WERI-Rb-1 (cell line): ENCODE data around the gene SLF2.

Experiments used
- DNase-seq: peaks from one replicate; pipeline ENCODE4 v3.0.0-alpha.2; 2020
- H3K27ac ChIP-seq: fragments of 250-450 bp; sonication (Bioruptor Pico); 2 replicates; pipeline ENCODE4 v1.5.1; 2020; ENCODE audit warnings: mild to moderate bottlenecking, moderate library complexity
- H3K27me3 ChIP-seq: fragments of 250-450 bp; sonication (Bioruptor Pico); 2 replicates; pipeline ENCODE4 v1.5.1; 2021; ENCODE audit warnings: mild to moderate bottlenecking, low read depth, moderate library complexity; ENCODE audit not compliant: insufficient read depth, severe bottlenecking
- H3K36me3 ChIP-seq: fragments of 250-450 bp; sonication (Bioruptor Pico); 2 replicates; pipeline ENCODE4 v1.5.1; 2020; ENCODE audit warnings: mild to moderate bottlenecking, moderate library complexity
- H3K4me3 ChIP-seq: 2 replicates; pipeline ENCODE4 v1.5.1; 2011; ENCODE audit warnings: low read depth, mild to moderate bottlenecking, control low read depth, low read length
- H3K9me3 ChIP-seq: fragments of 250-450 bp; sonication (Bioruptor Pico); 2 replicates; pipeline ENCODE4 v1.5.1; 2021; ENCODE audit warnings: mild to moderate bottlenecking, moderate library complexity; ENCODE audit not compliant: severe bottlenecking
- CTCF ChIP-seq: IDR thresholded peaks from 2 replicates; pipeline ENCODE4 v1.5.1; 2011; ENCODE audit warnings: low read depth, mild to moderate bottlenecking, control low read depth, inconsistent platforms, low read length

SLF2 gene

GRCh38 chr10:100960251-100960650, 47.5 kb downstream of the SLF2 start:
- peaks cover 68% of the 10 kb centered on the region for H3K36me3 ChIP-seq

GRCh38 chr10:100962351-100963080, 49.8 kb downstream of the SLF2 start:
- H3K4me3 ChIP-seq, result no peak overlapping the region
- TF ChIP-seq CTCF, result no peak
- no peak overlapping the region for H3K27ac ChIP-seq
- peaks cover 61% of the 10 kb centered on the region for H3K36me3 ChIP-seq
- H3K27me3 ChIP-seq, result no peaks in the 10 kb centered on the region
- no peaks in the 10 kb centered on the region for H3K9me3 ChIP-seq
- no peak for DNase-seq

More at GRCh38 chr10:100960251-100960650, 47.5 kb downstream of the SLF2 start:
- H3K27ac ChIP-seq, result no peak overlapping the region
- no peaks in the 10 kb centered on the region for H3K27me3 ChIP-seq
- no peak for DNase-seq
- no peak overlapping the region for H3K4me3 ChIP-seq
- TF ChIP-seq CTCF, result no peak
- H3K9me3 ChIP-seq, result no peaks in the 10 kb centered on the region

GRCh38 chr10:100963826-100964225, 51.1 kb downstream of the SLF2 start:
- H3K9me3 ChIP-seq, result no peaks in the 10 kb centered on the region
- TF ChIP-seq CTCF, result no peak
- H3K36me3 ChIP-seq, result peaks cover 48% of the 10 kb centered on the region
- no peak overlapping the region for H3K27ac ChIP-seq
- no peak for DNase-seq
- H3K4me3 ChIP-seq, result no peak overlapping the region
- no peaks in the 10 kb centered on the region for H3K27me3 ChIP-seq

GRCh38 chr10:100965820-100966219, 53.1 kb downstream of the SLF2 start:
- Histone ChIP-seq H3K27me3 (no peaks in the 10 kb centered on the region), H3K27ac (no peak overlapping the region), H3K4me3 (no peak overlapping the region), H3K9me3 (no peaks in the 10 kb centered on the region), H3K36me3 (peaks cover 33% of the 10 kb centered on the region)
- no peak for TF ChIP-seq CTCF
- no peak for DNase-seq

- peaks cover 25% of the 10 kb centered on the region for H3K36me3 ChIP-seq
- no peak for DNase-seq
- no peak overlapping the region for H3K27ac ChIP-seq
- no peaks in the 10 kb centered on the region for H3K27me3 ChIP-seq
- no peaks in the 10 kb centered on the region for H3K9me3 ChIP-seq
- no peak overlapping the region for H3K4me3 ChIP-seq
- TF ChIP-seq CTCF, result no peak
These were observed 54.1 kb downstream of the SLF2 start for GRCh38 chr10:100966887-100967286.

GRCh38 chr10:100967332-100967731, 54.6 kb downstream of the SLF2 start:
- H3K27ac ChIP-seq, result no peak overlapping the region
- H3K27me3 ChIP-seq, result no peaks in the 10 kb centered on the region
- no peak for DNase-seq
- H3K4me3 ChIP-seq, result no peak overlapping the region
- H3K9me3 ChIP-seq, result no peaks in the 10 kb centered on the region
- peaks cover 21% of the 10 kb centered on the region for H3K36me3 ChIP-seq
- TF ChIP-seq CTCF, result no peak
